Tibial nerve (tissue), 4 donors: ENCODE measurements around the gene L1CAM. TPM values are rescaled to one million over a fixed set of nuclear protein-coding genes. Genes with fewer than 3 reads are reported as not detected.
A peak's percentile ranks its signal among the peaks of the same experiment; 100 is the strongest.

Experiments
- DNase-seq, 2 donors: peaks; one replicate each; pipeline ENCODE4 v3.0.0-alpha.2; 2019; ENCODE audit warnings: low spot score in 2 of 2
- H3K27ac ChIP-seq, 4 donors: fragments of 200-600 bp; sonication (generic) in 3 of 4; one replicate each; pipeline ENCODE4 v1.5.1; 2017 to 2019; ENCODE audit warnings: mild to moderate bottlenecking in 1 of 4
- H3K27me3 ChIP-seq, 2 donors: fragments of 200-600 bp; sonication (generic) in 1 of 2; one replicate each; pipeline versions ENCODE4 v1.5.1 to v1.6.0; 2017 to 2019
- H3K36me3 ChIP-seq, 3 donors: fragments of 200-600 bp; sonication (generic); one replicate each; pipeline ENCODE4 v1.5.1; 2018 to 2019
- H3K4me1 ChIP-seq, 4 donors: fragments of 200-600 bp; sonication (generic) in 3 of 4; one replicate each; pipeline ENCODE4 v1.5.1; 2017 to 2019
- H3K4me3 ChIP-seq, 4 donors: fragments of 200-600 bp; sonication (generic) in 3 of 4; one replicate each; pipeline ENCODE4 v1.5.1; 2017 to 2019; ENCODE audit warnings: mild to moderate bottlenecking in 1 of 4, moderate library complexity in 1 of 4
- H3K9me3 ChIP-seq, 4 donors: fragments of 200-600 bp; sonication (generic) in 3 of 4; one replicate each; pipeline ENCODE4 v1.5.1; 2017 to 2019
- CTCF ChIP-seq, 5 experiments: fragments of 200-600 bp in 3 of 5; fragments of 450-650 bp in 2 of 5; sonication (generic) in 3 of 5; IDR thresholded peaks; one replicate each; pipeline ENCODE4 v1.5.1; 2016 to 2019; ENCODE audit warnings: antibody characterized with exemption in 5 of 5, mild to moderate bottlenecking in 3 of 5, moderate library complexity in 2 of 5
- EP300 ChIP-seq, 2 donors: sonication (generic); formaldehyde crosslinking; IDR thresholded peaks; one replicate each; pipeline ENCODE4 v1.6.1; 2017; ENCODE audit warnings: antibody characterized with exemption in 2 of 2, mild to moderate bottlenecking in 1 of 2
- POLR2A ChIP-seq, 2 donors: fragments of 450-650 bp; IDR thresholded peaks; one replicate each; pipeline ENCODE4 v1.6.1; 2017; ENCODE audit warnings: antibody characterized with exemption in 2 of 2, mild to moderate bottlenecking in 2 of 2, moderate library complexity in 2 of 2
- WGBS, 2 donors: methylation state at CpG; one replicate each; pipeline ENCODE4 v1.1.5; 2018; 5-methylcytosine and 5-hydroxymethylcytosine counted together
- total RNA-seq, 4 donors: library from RNA; depleted of rRNA; stranded (reverse); fragments of >200 nt; gene quantifications; one replicate each; pipeline ENCODE4 v1.1.0, GENCODE V29; 2016

Gene L1CAM
- total RNA-seq, 4 donors from 2014 or later: 23.7 to 53.7 (median 46.3) TPM

GRCh38 chrX:153930011-153930910 is 44.3 kb upstream of the L1CAM start:
- Histone ChIP-seq H3K4me3 (no peak overlapping the region), H3K27me3 (peaks cover 0 to 7% of the 10 kb centered on the region in 2 donors), H3K9me3 (no peaks in the 10 kb centered on the region), H3K4me1 (peaks cover 0 to 49% (median 13%) of the 10 kb centered on the region in 4 donors), H3K36me3 (peaks cover 0 to 28% (median 0%) of the 10 kb centered on the region in 3 donors), H3K27ac (no peak overlapping the region)
- no peak for TF ChIP-seq POLR2A (IDR thresholded peaks at IDR 0.05)
- no peak for TF ChIP-seq CTCF (IDR thresholded peaks at IDR 0.05)
- no peak for TF ChIP-seq EP300 (IDR thresholded peaks at IDR 0.05)
- 83% methylated on average over 18 to 31 of the region's 31 CpGs for WGBS, 2 donors
- DNase-seq: no peak

GRCh38 chrX:153929576-153929975 is 43.6 kb upstream of the L1CAM start:
- H3K36me3 ChIP-seq: peaks cover 0 to 28% (median 0%) of the 10 kb centered on the region in 3 donors
- DNase-seq: no peak
- peaks cover 0 to 7% of the 10 kb centered on the region in 2 donors for H3K27me3 ChIP-seq
- 68 to 76% methylated on average over 2 to 10 of the region's 10 CpGs for WGBS, 2 donors
- H3K4me1 ChIP-seq: peaks cover 0 to 52% (median 14%) of the 10 kb centered on the region in 4 donors
- no peak overlapping the region for H3K4me3 ChIP-seq
- H3K27ac ChIP-seq: no peak overlapping the region
- H3K9me3 ChIP-seq: no peaks in the 10 kb centered on the region
- no peak for TF ChIP-seq POLR2A (IDR thresholded peaks at IDR 0.05)
- no peak for TF ChIP-seq CTCF (IDR thresholded peaks at IDR 0.05)
- TF ChIP-seq EP300 (IDR thresholded peaks at IDR 0.05): no peak

GRCh38 chrX:153928846-153929245 is 42.9 kb upstream of the L1CAM start:
- Histone ChIP-seq H3K27ac (peak overlapping the region in 3 of 4 donors; percentile 40 to 62 (median 53)), H3K36me3 (peaks cover 0 to 28% (median 0%) of the 10 kb centered on the region in 3 donors), H3K4me3 (peak overlapping the region in 1 of 4 donors; percentile 71), H3K27me3 (peaks cover 0 to 13% of the 10 kb centered on the region in 2 donors), H3K4me1 (peaks cover 0 to 54% (median 13%) of the 10 kb centered on the region in 4 donors), H3K9me3 (no peaks in the 10 kb centered on the region)
- WGBS, 2 donors: 50 to 71% methylated on average over 8 to 9 of the region's 9 CpGs
- no peak for DNase-seq
- no peak for TF ChIP-seq CTCF (IDR thresholded peaks at IDR 0.05)
- TF ChIP-seq POLR2A (IDR thresholded peaks at IDR 0.05): no peak
- TF ChIP-seq EP300 (IDR thresholded peaks at IDR 0.05): no peak

- Histone ChIP-seq H3K27me3 (peaks cover 0 to 20% of the 10 kb centered on the region in 2 donors), H3K9me3 (no peaks in the 10 kb centered on the region), H3K4me1 (peaks cover 0 to 54% (median 14%) of the 10 kb centered on the region in 4 donors), H3K4me3 (peak overlapping the region; percentile 37 to 71 (median 57)), H3K27ac (peak overlapping the region; percentile 75 to 98 (median 94)), H3K36me3 (peaks cover 0 to 28% (median 0%) of the 10 kb centered on the region in 3 donors)
- 0 to 24% methylated on average over 15 to 61 of the region's 76 CpGs for WGBS, 2 donors
- TF ChIP-seq EP300 (IDR thresholded peaks at IDR 0.05) (peak; percentile 70 to 73), CTCF (IDR thresholded peaks at IDR 0.05) (peak in 2 of 5 experiments; percentile 39 to 47), POLR2A (IDR thresholded peaks at IDR 0.05) (peak; percentile 83 to 89)
- DNase-seq: peak; percentile 76 to 83
Observed at GRCh38 chrX:153927922-153928760, 42.2 kb upstream of the L1CAM start.
